Activated CD4-positive, alpha-beta memory T cell treated with anti-CD3 and anti-CD28 coated beads, Interleukin-2, amount 10 ng/mL, durations not matched to agents 7 days and 5 days (primary cell): Measurements from ENCODE around the gene SYK. TPM values are rescaled to one million over a fixed set of nuclear protein-coding genes. Genes with fewer than 3 reads are reported as not detected.

Experiments used
- CTCF ChIA-PET: fragments of 350-600 bp; sonication (Branson Sonifier 250); formaldehyde crosslinking; loops from one replicate; lab custom pipeline; 2021; ENCODE audit warnings: antibody characterized with exemption, inconsistent platforms; lab: Charles Lee
- POLR2A ChIA-PET: fragments of 350-600 bp; sonication (Branson Sonifier 250); formaldehyde crosslinking; loops from one replicate; lab custom pipeline; 2021; ENCODE audit warnings: antibody characterized with exemption; lab: Charles Lee
- DNase-seq: peaks from one replicate; pipeline ENCODE4 v3.0.0-alpha.2; 2020
- H3K27ac Mint-ChIP-seq: one replicate; pipeline ENCODE4 v1.8.0; 2021; ENCODE audit warnings: mild to moderate bottlenecking, mixed read lengths
- H3K27me3 Mint-ChIP-seq: one replicate; pipeline ENCODE4 v1.8.0; 2021; ENCODE audit warnings: mixed read lengths
- H3K36me3 Mint-ChIP-seq: one replicate; pipeline ENCODE4 v1.8.0; 2021; ENCODE audit warnings: low read depth, mixed read lengths
- H3K4me1 Mint-ChIP-seq: one replicate; pipeline ENCODE4 v1.8.0; 2021; ENCODE audit warnings: mixed read lengths
- H3K4me3 Mint-ChIP-seq: one replicate; pipeline ENCODE4 v1.8.0; 2021; ENCODE audit warnings: mild to moderate bottlenecking, mixed read lengths
- H3K9me3 Mint-ChIP-seq: one replicate; pipeline ENCODE4 v1.8.0; 2021; ENCODE audit warnings: mixed read lengths
- total RNA-seq, 2 experiments: library from RNA; stranded (reverse); gene quantifications; one replicate each; pipeline ENCODE4 v1.2.3, GENCODE V29; 2021

The SYK gene
- total RNA-seq, 2 experiments from 2014 or later = not detected

GRCh38 chr9:90838098-90838497 is 36.5 kb downstream of the SYK start:
- H3K27me3 Mint-ChIP-seq = peaks cover 8% of the 10 kb centered on the region
- H3K4me1 Mint-ChIP-seq = no peaks in the 10 kb centered on the region
- H3K36me3 Mint-ChIP-seq = no peaks in the 10 kb centered on the region
- H3K4me3 Mint-ChIP-seq = no peak overlapping the region
- no peak overlapping the region for H3K27ac Mint-ChIP-seq
- ChIA-PET POLR2A (no interaction called here), CTCF (interaction anchor here (1.1 kb wide), 1 partner anchor 27 kb away, joined by 3 read pairs; no protein-coding TSS in a partner anchor)
- no peaks in the 10 kb centered on the region for H3K9me3 Mint-ChIP-seq
- DNase-seq = no peak

GRCh38 chr9:90838581-90839154 is 37.0 kb downstream of the SYK start:
- POLR2A ChIA-PET = no interaction called here
- peaks cover 8% of the 10 kb centered on the region for H3K27me3 Mint-ChIP-seq
- no peak for DNase-seq
- H3K36me3 Mint-ChIP-seq = no peaks in the 10 kb centered on the region
- no peaks in the 10 kb centered on the region for H3K9me3 Mint-ChIP-seq
- no peak overlapping the region for H3K4me3 Mint-ChIP-seq
- CTCF ChIA-PET = no interaction called here
- no peak overlapping the region for H3K27ac Mint-ChIP-seq
- H3K4me1 Mint-ChIP-seq = no peaks in the 10 kb centered on the region

- Mint-ChIP-seq H3K9me3 (no peaks in the 10 kb centered on the region), H3K27me3 (peaks cover 8% of the 10 kb centered on the region), H3K4me3 (no peak overlapping the region), H3K36me3 (no peaks in the 10 kb centered on the region), H3K27ac (no peak overlapping the region), H3K4me1 (no peaks in the 10 kb centered on the region)
- ChIA-PET CTCF (no interaction called here), POLR2A (no interaction called here)
- DNase-seq = no peak
These were observed 37.6 kb downstream of the SYK start for GRCh38 chr9:90839183-90839728.

- no peak overlapping the region for H3K27ac Mint-ChIP-seq
- no peaks in the 10 kb centered on the region for H3K36me3 Mint-ChIP-seq
- peaks cover 8% of the 10 kb centered on the region for H3K27me3 Mint-ChIP-seq
- no peak for DNase-seq
- H3K9me3 Mint-ChIP-seq = no peaks in the 10 kb centered on the region
- ChIA-PET POLR2A (no interaction called here), CTCF (no interaction called here)
- H3K4me3 Mint-ChIP-seq = no peak overlapping the region
- H3K4me1 Mint-ChIP-seq = no peaks in the 10 kb centered on the region
These were observed 39.1 kb downstream of the SYK start for GRCh38 chr9:90840696-90841095.

- no peaks in the 10 kb centered on the region for H3K9me3 Mint-ChIP-seq
- CTCF ChIA-PET = no interaction called here
- H3K4me1 Mint-ChIP-seq = no peaks in the 10 kb centered on the region
These were observed 39.6 kb downstream of the SYK start for GRCh38 chr9:90841213-90841612.

GRCh38 chr9:90841615-90842014 is 40.0 kb downstream of the SYK start:
- Mint-ChIP-seq H3K27me3 (peaks cover 8% of the 10 kb centered on the region), H3K36me3 (no peaks in the 10 kb centered on the region), H3K9me3 (no peaks in the 10 kb centered on the region), H3K27ac (no peak overlapping the region), H3K4me1 (no peaks in the 10 kb centered on the region), H3K4me3 (no peak overlapping the region)
- ChIA-PET POLR2A (no interaction called here), CTCF (no interaction called here)
- no peak for DNase-seq

More at GRCh38 chr9:90841213-90841612, 39.6 kb downstream of the SYK start:
- Mint-ChIP-seq H3K27ac (no peak overlapping the region), H3K36me3 (no peaks in the 10 kb centered on the region), H3K27me3 (peaks cover 8% of the 10 kb centered on the region), H3K4me3 (no peak overlapping the region)
- POLR2A ChIA-PET = no interaction called here
- DNase-seq = no peak

- no peaks in the 10 kb centered on the region for H3K36me3 Mint-ChIP-seq
- H3K9me3 Mint-ChIP-seq = no peaks in the 10 kb centered on the region
- no peak overlapping the region for H3K27ac Mint-ChIP-seq
These were observed 40.7 kb downstream of the SYK start for GRCh38 chr9:90842176-90842777.

GRCh38 chr9:90842996-90843395 is 41.4 kb downstream of the SYK start:
- H3K4me1 Mint-ChIP-seq = no peaks in the 10 kb centered on the region
- POLR2A ChIA-PET = no interaction called here
- H3K27me3 Mint-ChIP-seq = peaks cover 5% of the 10 kb centered on the region
- no peak for DNase-seq
- H3K27ac Mint-ChIP-seq = no peak overlapping the region
- CTCF ChIA-PET = no interaction called here
- H3K9me3 Mint-ChIP-seq = no peaks in the 10 kb centered on the region
- no peaks in the 10 kb centered on the region for H3K36me3 Mint-ChIP-seq
- H3K4me3 Mint-ChIP-seq = no peak overlapping the region

More at GRCh38 chr9:90842176-90842777, 40.7 kb downstream of the SYK start:
- no peak for DNase-seq
- peaks cover 6% of the 10 kb centered on the region for H3K27me3 Mint-ChIP-seq
- ChIA-PET POLR2A (no interaction called here), CTCF (no interaction called here)
- no peak overlapping the region for H3K4me3 Mint-ChIP-seq
- H3K4me1 Mint-ChIP-seq = no peaks in the 10 kb centered on the region

- Mint-ChIP-seq H3K36me3 (no peaks in the 10 kb centered on the region), H3K9me3 (no peaks in the 10 kb centered on the region), H3K27me3 (peaks cover 5% of the 10 kb centered on the region), H3K4me1 (no peaks in the 10 kb centered on the region), H3K27ac (no peak overlapping the region), H3K4me3 (no peak overlapping the region)
- CTCF ChIA-PET = no interaction called here
- POLR2A ChIA-PET = no interaction called here
- no peak for DNase-seq
These were observed 41.9 kb downstream of the SYK start for GRCh38 chr9:90843525-90843924.

- Mint-ChIP-seq H3K27me3 (peaks cover 2% of the 10 kb centered on the region), H3K4me3 (no peak overlapping the region), H3K36me3 (no peaks in the 10 kb centered on the region), H3K9me3 (no peaks in the 10 kb centered on the region), H3K27ac (no peak overlapping the region), H3K4me1 (no peaks in the 10 kb centered on the region)
- CTCF ChIA-PET = no interaction called here
- no peak for DNase-seq
- POLR2A ChIA-PET = no interaction called here
These were observed 42.7 kb downstream of the SYK start for GRCh38 chr9:90844326-90844725.

- no peak overlapping the region for H3K27ac Mint-ChIP-seq
- ChIA-PET POLR2A (no interaction called here), CTCF (interaction anchor here (1.5 kb wide), 1 partner anchor 22 kb away, joined by 4 read pairs; no protein-coding TSS in a partner anchor)
- H3K9me3 Mint-ChIP-seq = no peaks in the 10 kb centered on the region
- no peak overlapping the region for H3K4me3 Mint-ChIP-seq
- H3K27me3 Mint-ChIP-seq = no peaks in the 10 kb centered on the region
- no peaks in the 10 kb centered on the region for H3K4me1 Mint-ChIP-seq
- H3K36me3 Mint-ChIP-seq = no peaks in the 10 kb centered on the region
- DNase-seq = no peak
These were observed 45.3 kb downstream of the SYK start for GRCh38 chr9:90846770-90847419.

- no peak overlapping the region for H3K27ac Mint-ChIP-seq
- no peak overlapping the region for H3K4me3 Mint-ChIP-seq
- no peaks in the 10 kb centered on the region for H3K4me1 Mint-ChIP-seq
- CTCF ChIA-PET = no interaction called here
- no peaks in the 10 kb centered on the region for H3K36me3 Mint-ChIP-seq
- H3K9me3 Mint-ChIP-seq = no peaks in the 10 kb centered on the region
- no peaks in the 10 kb centered on the region for H3K27me3 Mint-ChIP-seq
- DNase-seq = no peak
- POLR2A ChIA-PET = no interaction called here
These were observed 46.4 kb downstream of the SYK start for GRCh38 chr9:90847971-90848370.

- DNase-seq = no peak
- Mint-ChIP-seq H3K4me1 (no peaks in the 10 kb centered on the region), H3K9me3 (no peaks in the 10 kb centered on the region), H3K4me3 (no peak overlapping the region), H3K36me3 (no peaks in the 10 kb centered on the region), H3K27me3 (no peaks in the 10 kb centered on the region), H3K27ac (no peak overlapping the region)
- ChIA-PET POLR2A (no interaction called here), CTCF (no interaction called here)
These were observed 47.2 kb downstream of the SYK start for GRCh38 chr9:90848866-90849265.
